OCI-LY7 (cell line): ENCODE results near the gene FGGY. TPM values are rescaled to one million over a fixed set of nuclear protein-coding genes. Genes with fewer than 3 reads are reported as not detected.

Source experiments
- BruUV-seq: library from RNA; stranded (reverse); fragments of 400-500 nt; replicated peaks from 2 replicates; lab custom pipeline; 2021; lab: Mats Ljungman, UMichigan
- CTCF ChIA-PET: fragments of 300-600 bp; sonication (Branson Sonifier 250); formaldehyde crosslinking; loops from one replicate; lab custom pipeline; 2022; ENCODE audit warnings: antibody characterized with exemption; ENCODE audit not compliant: unreplicated experiment; lab: Charles Lee
- POLR2A ChIA-PET: fragments of 300-600 bp; sonication (Branson Sonifier 250); formaldehyde crosslinking; loops from one replicate; lab custom pipeline; 2022; ENCODE audit warnings: antibody characterized with exemption; lab: Charles Lee
- DNase-seq: peaks from one replicate; pipeline ENCODE4 v3.0.0-alpha.2; 2015; ENCODE audit warnings: low spot score
- H2AFZ ChIP-seq: fragments of 200-600 bp; sonication (generic), shearing (Covaris generic); 2 replicates; pipeline ENCODE4 v1.6.1; 2014; ENCODE audit warnings: mild to moderate bottlenecking, antibody characterized with exemption, low read length, moderate library complexity
- H3K27ac ChIP-seq: fragments of 200-600 bp; sonication (generic); 2 replicates; pipeline ENCODE4 v1.5.1; 2014; ENCODE audit warnings: mixed run types, low read depth, mild to moderate bottlenecking, moderate library complexity, low read length, inconsistent platforms; ENCODE audit not compliant: poor library complexity, severe bottlenecking
- H3K36me3 ChIP-seq: fragments of 200-600 bp; sonication (generic); 2 replicates; pipeline ENCODE4 v1.6.1; 2014; ENCODE audit warnings: mild to moderate bottlenecking, antibody characterized with exemption, low read length, moderate library complexity, mixed read lengths; ENCODE audit not compliant: insufficient read depth
- H3K4me1 ChIP-seq: fragments of 200-600 bp; sonication (generic); 2 replicates; pipeline ENCODE4 v1.5.1; 2014; ENCODE audit warnings: mild to moderate bottlenecking, low read length; ENCODE audit not compliant: insufficient read depth, poor library complexity, severe bottlenecking
- H3K4me2 ChIP-seq: fragments of 200-600 bp; sonication (generic); 2 replicates; pipeline ENCODE4 v1.6.1; 2014; ENCODE audit warnings: mild to moderate bottlenecking, low read length
- H3K4me3 ChIP-seq: fragments of 200-600 bp; sonication (generic); 2 replicates; pipeline ENCODE4 v1.5.1; 2014; ENCODE audit warnings: mild to moderate bottlenecking, low read depth, low read length; ENCODE audit not compliant: poor library complexity, severe bottlenecking
- H3K79me2 ChIP-seq: fragments of 200-600 bp; sonication (generic); 2 replicates; pipeline ENCODE4 v1.6.1; 2016; ENCODE audit warnings: low read depth, mild to moderate bottlenecking, low read length, moderate library complexity, mixed read lengths; ENCODE audit not compliant: insufficient read depth
- H3K9me2 ChIP-seq: fragments of 200-600 bp; sonication (generic); 2 replicates; pipeline ENCODE4 v1.6.1; 2016; ENCODE audit warnings: mild to moderate bottlenecking, low read length, mixed read lengths; ENCODE audit not compliant: insufficient read depth
- H3K9me3 ChIP-seq: fragments of 200-600 bp; sonication (generic); 2 replicates; pipeline ENCODE4 v1.6.1; 2014; ENCODE audit warnings: mild to moderate bottlenecking, mixed run types, low read length, mixed read lengths
- H4K20me1 ChIP-seq: fragments of 200-600 bp; sonication (generic); 2 replicates; pipeline ENCODE4 v1.6.1; 2014; ENCODE audit warnings: mild to moderate bottlenecking, antibody characterized with exemption, low read length, moderate library complexity, mixed read lengths; ENCODE audit not compliant: insufficient read depth
- EZH2phosphoT487 ChIP-seq: fragments of 200-600 bp; sonication (generic); IDR thresholded peaks from 2 replicates; pipeline ENCODE4 v1.6.1; 2018; ENCODE audit warnings: low read depth, borderline replicate concordance, mild to moderate bottlenecking, mixed run types, antibody characterized with exemption, low read length, moderate library complexity, mixed read lengths
- intact Hi-C: fragments of 100-400 bp; cut with micrococcal nuclease; formaldehyde crosslinking; loops from one replicate; pipeline ENCODE4 v1.10.0; 2022; ENCODE audit not compliant: unreplicated experiment
- total RNA-seq, 2 experiments: library from RNA; depleted of rRNA in 1 of 2; stranded (reverse); fragments of >200 nt in 1 of 2; shearing (Covaris generic) in 1 of 2; gene quantifications; 2 replicates each; pipeline ENCODE4 v1.2.3, GENCODE V29; 2014 to 2022
- TF ChIP-seq, protein P1 (sequence below): fragments of 200-600 bp; sonication (generic); conservative IDR thresholded peaks from 2 replicates; pipeline ENCODE4 v1.5.1; 2014; ENCODE audit warnings: mild to moderate bottlenecking, antibody characterized with exemption, low read length, moderate library complexity, mixed read lengths

FGGY gene
- total RNA-seq, 2 experiments from 2014 or later = 0.63 to 4.5 TPM

DNA sequence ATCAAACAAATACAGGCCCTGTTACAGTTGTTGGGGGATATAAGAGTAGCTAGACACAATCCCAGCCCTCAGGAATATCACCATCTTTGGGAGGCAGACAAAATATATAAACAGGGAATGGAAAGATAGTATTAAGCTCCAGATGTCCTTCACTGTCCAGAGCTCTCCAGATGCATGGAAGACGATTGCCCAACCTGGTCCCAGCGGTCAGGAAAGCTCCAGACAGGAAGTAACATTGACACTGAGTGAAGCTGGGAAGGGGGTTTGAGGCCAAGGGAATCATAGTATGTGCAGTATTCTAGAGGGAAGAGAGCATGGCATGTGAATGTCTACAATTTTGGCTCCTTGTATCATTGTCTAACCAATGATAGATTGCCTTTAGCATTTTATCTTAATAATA, 344.0 kb downstream of the FGGY start:
- Histone ChIP-seq H3K36me3 (no peaks in the 10 kb centered on the region), H3K79me2 (no peaks in the 10 kb centered on the region), H3K9me3 (no peaks in the 10 kb centered on the region), H4K20me1 (no peaks in the 10 kb centered on the region), H3K4me2 (no peak overlapping the region), H3K27ac (no peak overlapping the region), H3K4me1 (no peaks in the 10 kb centered on the region), H2AFZ (no peak overlapping the region), H3K9me2 (no peaks in the 10 kb centered on the region), H3K4me3 (no peak overlapping the region)
- TF ChIP-seq, protein P1, sequence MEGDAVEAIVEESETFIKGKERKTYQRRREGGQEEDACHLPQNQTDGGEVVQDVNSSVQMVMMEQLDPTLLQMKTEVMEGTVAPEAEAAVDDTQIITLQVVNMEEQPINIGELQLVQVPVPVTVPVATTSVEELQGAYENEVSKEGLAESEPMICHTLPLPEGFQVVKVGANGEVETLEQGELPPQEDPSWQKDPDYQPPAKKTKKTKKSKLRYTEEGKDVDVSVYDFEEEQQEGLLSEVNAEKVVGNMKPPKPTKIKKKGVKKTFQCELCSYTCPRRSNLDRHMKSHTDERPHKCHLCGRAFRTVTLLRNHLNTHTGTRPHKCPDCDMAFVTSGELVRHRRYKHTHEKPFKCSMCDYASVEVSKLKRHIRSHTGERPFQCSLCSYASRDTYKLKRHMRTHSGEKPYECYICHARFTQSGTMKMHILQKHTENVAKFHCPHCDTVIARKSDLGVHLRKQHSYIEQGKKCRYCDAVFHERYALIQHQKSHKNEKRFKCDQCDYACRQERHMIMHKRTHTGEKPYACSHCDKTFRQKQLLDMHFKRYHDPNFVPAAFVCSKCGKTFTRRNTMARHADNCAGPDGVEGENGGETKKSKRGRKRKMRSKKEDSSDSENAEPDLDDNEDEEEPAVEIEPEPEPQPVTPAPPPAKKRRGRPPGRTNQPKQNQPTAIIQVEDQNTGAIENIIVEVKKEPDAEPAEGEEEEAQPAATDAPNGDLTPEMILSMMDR = no peak
- TF ChIP-seq EZH2phosphoT487 = no peak
- POLR2A ChIA-PET = interaction anchor here (0.6 kb wide), 1 partner anchor 532 kb away, joined by 3 read pairs; no protein-coding TSS in a partner anchor
- DNase-seq = no peak
- intact Hi-C loops = no loop called here
- CTCF ChIA-PET = no interaction called here
- BruUV-seq = no TSS peak

DNA sequence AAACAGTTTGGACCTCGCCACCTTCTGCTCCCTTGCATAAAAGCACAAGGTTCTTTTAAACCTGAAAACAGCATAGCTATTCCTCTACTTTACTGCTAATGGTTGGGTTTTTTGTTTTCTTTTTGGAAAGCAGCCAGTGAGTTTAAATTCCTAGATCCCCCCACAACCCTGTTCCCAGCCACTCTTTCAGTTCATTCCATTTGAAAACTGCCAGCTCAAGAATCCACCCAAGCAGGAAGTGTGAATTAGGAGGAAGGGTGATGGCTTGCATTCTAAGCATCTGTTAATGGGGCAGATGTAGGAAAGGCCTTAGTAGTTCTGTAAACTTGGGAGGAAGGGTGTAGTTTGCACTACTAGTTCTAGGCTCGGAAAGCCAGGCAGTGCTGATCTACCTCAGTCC, 344.9 kb downstream of the FGGY start:
- Histone ChIP-seq H3K9me3 (no peaks in the 10 kb centered on the region), H3K27ac (no peak overlapping the region), H4K20me1 (no peaks in the 10 kb centered on the region), H3K4me1 (no peaks in the 10 kb centered on the region), H3K9me2 (no peaks in the 10 kb centered on the region), H2AFZ (no peak overlapping the region), H3K4me2 (no peak overlapping the region), H3K4me3 (no peak overlapping the region), H3K79me2 (no peaks in the 10 kb centered on the region), H3K36me3 (no peaks in the 10 kb centered on the region)
- intact Hi-C loops = no loop called here
- DNase-seq = no peak
- CTCF ChIA-PET = no interaction called here
- no TSS peak for BruUV-seq
- TF ChIP-seq, protein P1 = no peak
- TF ChIP-seq EZH2phosphoT487 = no peak
- POLR2A ChIA-PET = no interaction called here

DNA sequence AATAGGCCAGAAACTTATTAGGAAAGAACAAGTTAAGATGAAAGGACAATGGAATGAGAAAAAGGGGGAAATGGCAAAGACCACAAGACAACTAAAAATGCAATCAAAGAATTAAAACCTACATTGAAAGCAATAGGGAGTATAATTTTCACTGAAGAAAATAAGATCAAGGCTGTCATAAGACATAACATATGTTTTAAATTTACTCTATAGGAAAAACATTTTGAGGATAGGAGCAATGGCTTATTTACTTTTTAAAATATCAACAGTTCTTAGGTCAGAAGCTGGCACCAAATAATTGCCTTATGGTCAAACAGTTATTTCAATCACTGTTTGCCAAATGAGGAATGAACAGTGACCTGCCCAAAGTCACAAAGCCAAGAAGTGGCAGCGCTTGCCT, 346.6 kb downstream of the FGGY start:
- no TSS peak for BruUV-seq
- no peak for DNase-seq
- Histone ChIP-seq H3K4me2 (no peak overlapping the region), H3K9me2 (no peaks in the 10 kb centered on the region), H4K20me1 (no peaks in the 10 kb centered on the region), H3K9me3 (no peaks in the 10 kb centered on the region), H3K27ac (no peak overlapping the region), H3K36me3 (no peaks in the 10 kb centered on the region), H3K79me2 (no peaks in the 10 kb centered on the region), H3K4me1 (no peaks in the 10 kb centered on the region), H2AFZ (no peak overlapping the region), H3K4me3 (no peak overlapping the region)
- no peak for TF ChIP-seq EZH2phosphoT487
- TF ChIP-seq, protein P1 = no peak
- ChIA-PET CTCF (no interaction called here), POLR2A (interaction anchor here (0.7 kb wide), 1 partner anchor 1252 kb away, joined by 3 read pairs; no protein-coding TSS in a partner anchor)
- intact Hi-C loops = no loop called here
